ENCODE results near the gene HECW1. TPM values are rescaled to one million over a fixed set of nuclear protein-coding genes. Genes with fewer than 3 reads are reported as not detected.

HECW1 gene
- total and polyA plus RNA-seq, 8 donors, result 0.29 to 5.1 (median 3.2) TPM

- Histone ChIP-seq H3K9me3 (no peaks in the 10 kb centered on the region), H3K27me3 (peaks cover 7 to 8% of the 10 kb centered on the region in 2 donors), H3K4me3 (peak overlapping the region in 1 of 2 donors; percentile 86), H3K27ac (peak overlapping the region; percentile 2 to 92), H3K36me3 (no peaks in the 10 kb centered on the region), H3K4me1 (peaks cover 4 to 54% of the 10 kb centered on the region in 2 donors)
- peak; percentile 27 for ATAC-seq
- no peak for TF ChIP-seq CTCF (IDR thresholded peaks at IDR 0.05)
- peak in 1 of 4 donors; percentile 36 for DNase-seq
- intact Hi-C loops (cut with DNase I), result loop anchor here in 1 of 2 donors (10.0 kb wide), 1 partner anchor 259 kb away; no protein-coding TSS in a partner anchor
Measured at GRCh38 chr7:43585562-43585961, 473.1 kb downstream of the HECW1 start.

- ATAC-seq, result no peak
- H3K27me3 ChIP-seq, result peaks cover 1 to 6% of the 10 kb centered on the region in 2 donors
- H3K4me3 ChIP-seq, result peak overlapping the region in 1 of 2 donors; percentile 86
- no peak for TF ChIP-seq CTCF (IDR thresholded peaks at IDR 0.05)
- H3K4me1 ChIP-seq, result peaks cover 4 to 61% of the 10 kb centered on the region in 2 donors
- peak overlapping the region; percentile 2 to 92 for H3K27ac ChIP-seq
- no peaks in the 10 kb centered on the region for H3K9me3 ChIP-seq
- intact Hi-C loops (cut with DNase I), result loop anchor here in 1 of 2 donors (10.0 kb wide), 1 partner anchor 258 kb away; no protein-coding TSS in a partner anchor
- H3K36me3 ChIP-seq, result no peaks in the 10 kb centered on the region
- DNase-seq, result peak in 1 of 4 donors; percentile 18
Measured at GRCh38 chr7:43586251-43586900, 473.9 kb downstream of the HECW1 start.

- Histone ChIP-seq H3K9me3 (no peaks in the 10 kb centered on the region), H3K27ac (no peak overlapping the region), H3K36me3 (no peaks in the 10 kb centered on the region), H3K27me3 (no peaks in the 10 kb centered on the region), H3K4me3 (no peak overlapping the region), H3K4me1 (peaks cover 4 to 69% of the 10 kb centered on the region in 2 donors)
- TF ChIP-seq CTCF (IDR thresholded peaks at IDR 0.05), result no peak
- intact Hi-C loops (cut with DNase I), result loop anchor here in 1 of 2 donors (10.0 kb wide), 1 partner anchor 256 kb away; no protein-coding TSS in a partner anchor
- ATAC-seq, result no peak
- DNase-seq, result no peak
Measured at GRCh38 chr7:43588477-43589132, 476.2 kb downstream of the HECW1 start.

GRCh38 chr7:43589133-43589478 lies 476.7 kb downstream of the HECW1 start:
- Histone ChIP-seq H3K27me3 (no peaks in the 10 kb centered on the region), H3K4me1 (peaks cover 4 to 69% of the 10 kb centered on the region in 2 donors), H3K4me3 (no peak overlapping the region), H3K36me3 (no peaks in the 10 kb centered on the region), H3K9me3 (no peaks in the 10 kb centered on the region), H3K27ac (no peak overlapping the region)
- ATAC-seq (no peak), DNase-seq (no peak)
- intact Hi-C loops (cut with DNase I), result loop anchor here in 1 of 2 donors (10.0 kb wide), 1 partner anchor 256 kb away; no protein-coding TSS in a partner anchor
- TF ChIP-seq CTCF (IDR thresholded peaks at IDR 0.05), result no peak

- no peak for DNase-seq
- H3K4me1 ChIP-seq, result peaks cover 0 to 66% of the 10 kb centered on the region in 2 donors
- intact Hi-C loops (cut with DNase I), result loop anchor here in 1 of 2 donors (10.0 kb wide), 1 partner anchor 255 kb away; no protein-coding TSS in a partner anchor
- no peak for TF ChIP-seq CTCF (IDR thresholded peaks at IDR 0.05)
- H3K9me3 ChIP-seq, result no peaks in the 10 kb centered on the region
- ATAC-seq, result no peak
- H3K4me3 ChIP-seq, result no peak overlapping the region
- H3K27ac ChIP-seq, result no peak overlapping the region
- no peaks in the 10 kb centered on the region for H3K36me3 ChIP-seq
- H3K27me3 ChIP-seq, result no peaks in the 10 kb centered on the region
Measured at GRCh38 chr7:43589728-43590127, 477.3 kb downstream of the HECW1 start.

Data from left lung (tissue), 10 donors.